ES-I3 (cell line): ENCODE measurements around the gene EBF3.
"Not testable (repeated sequence)": the region's sequence is repeated elsewhere in the genome, so short reads cannot be mapped to it uniquely, and the experiment has no call there.

Source experiments
- H3K36me3 ChIP-seq: 2 replicates; pipeline ENCODE4 v1.6.1; 2013; ENCODE audit warnings: mild to moderate bottlenecking, low read length, control low read depth, moderate library complexity; ENCODE audit not compliant: insufficient read depth
- H3K4me1 ChIP-seq: 2 replicates; pipeline ENCODE4 v1.6.1; 2013; ENCODE audit warnings: mild to moderate bottlenecking, control low read depth, low read length; ENCODE audit not compliant: insufficient read depth
- H3K9ac ChIP-seq: 2 replicates; pipeline ENCODE4 v1.6.1; 2013; ENCODE audit warnings: low read depth, mild to moderate bottlenecking, low read length, moderate library complexity
- H3K9me3 ChIP-seq: 2 replicates; pipeline ENCODE4 v1.6.1; 2013; ENCODE audit warnings: mild to moderate bottlenecking, low read length, moderate library complexity; ENCODE audit not compliant: control insufficient read depth, insufficient read depth

The EBF3 gene

DNA sequence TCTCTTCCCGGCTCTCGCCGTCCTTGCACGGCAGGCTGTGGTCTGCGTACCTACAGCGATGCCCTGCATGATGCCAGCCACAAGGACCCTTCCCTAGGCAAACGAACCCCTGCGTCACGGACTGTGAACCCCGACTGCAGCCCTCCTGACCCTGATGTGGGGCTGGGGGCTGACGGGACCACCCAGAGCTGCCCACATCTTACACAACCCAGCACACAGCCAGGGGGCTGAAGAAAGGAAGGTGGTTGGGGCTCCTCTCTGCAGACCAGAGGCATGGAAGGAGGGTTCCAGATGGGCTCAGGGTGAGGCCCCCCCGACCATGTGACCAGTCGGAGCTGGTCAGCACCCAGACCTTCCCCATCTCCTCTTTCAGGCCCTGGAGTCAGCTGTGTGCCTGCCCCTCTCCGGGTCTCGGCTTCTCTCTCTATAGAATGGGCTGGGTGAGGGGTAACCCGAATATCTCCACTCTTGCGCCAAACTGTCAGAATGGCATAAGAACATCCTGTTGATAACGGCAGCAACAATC is 41.4 kb downstream of the EBF3 start:
- Histone ChIP-seq H3K9ac (no peak overlapping the region), H3K4me1 (no peaks in the 10 kb centered on the region), H3K36me3 (no peaks in the 10 kb centered on the region), H3K9me3 (no peaks in the 10 kb centered on the region)

DNA sequence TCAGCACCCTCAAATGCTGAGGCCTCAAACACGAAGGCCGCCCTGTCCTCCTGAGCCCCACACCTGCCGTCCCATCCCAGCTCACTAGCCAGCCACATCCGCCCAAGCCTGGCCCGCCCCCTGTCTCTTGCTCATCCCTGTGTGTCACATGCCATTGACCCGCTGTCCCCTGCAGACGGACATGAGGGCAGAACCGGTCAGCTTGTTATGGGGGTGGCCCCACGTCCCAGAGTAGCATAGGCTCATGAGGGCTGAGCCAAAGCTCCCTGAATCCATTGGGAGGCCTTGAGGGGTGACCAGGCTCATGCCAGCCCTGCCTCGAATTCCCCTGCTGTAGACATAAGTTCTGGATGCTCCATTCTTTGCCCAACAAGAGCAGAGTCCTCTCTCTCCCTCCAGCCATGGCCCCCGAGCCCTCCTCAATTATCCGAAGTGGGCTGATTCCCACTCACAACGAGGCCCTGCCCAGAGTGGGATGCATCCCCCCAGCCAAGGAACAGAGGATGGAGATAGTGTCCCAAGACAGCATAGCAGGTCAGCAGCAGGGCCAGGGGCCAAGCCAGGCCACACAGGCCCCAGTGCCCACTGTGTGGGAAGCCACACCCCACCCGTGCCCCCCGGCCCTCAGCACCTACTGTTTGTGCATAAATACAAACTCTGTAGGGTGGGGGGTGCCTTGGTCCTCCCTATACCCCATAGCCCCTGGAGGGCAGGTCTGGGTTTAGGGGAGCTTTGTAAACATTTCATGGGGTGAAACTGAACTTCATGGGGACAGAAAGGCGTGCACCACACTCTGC is 42.1 kb downstream of the EBF3 start:
- H3K9me3 ChIP-seq = no peaks in the 10 kb centered on the region
- H3K9ac ChIP-seq = no peak overlapping the region
- no peaks in the 10 kb centered on the region for H3K4me1 ChIP-seq
- H3K36me3 ChIP-seq = no peaks in the 10 kb centered on the region

DNA sequence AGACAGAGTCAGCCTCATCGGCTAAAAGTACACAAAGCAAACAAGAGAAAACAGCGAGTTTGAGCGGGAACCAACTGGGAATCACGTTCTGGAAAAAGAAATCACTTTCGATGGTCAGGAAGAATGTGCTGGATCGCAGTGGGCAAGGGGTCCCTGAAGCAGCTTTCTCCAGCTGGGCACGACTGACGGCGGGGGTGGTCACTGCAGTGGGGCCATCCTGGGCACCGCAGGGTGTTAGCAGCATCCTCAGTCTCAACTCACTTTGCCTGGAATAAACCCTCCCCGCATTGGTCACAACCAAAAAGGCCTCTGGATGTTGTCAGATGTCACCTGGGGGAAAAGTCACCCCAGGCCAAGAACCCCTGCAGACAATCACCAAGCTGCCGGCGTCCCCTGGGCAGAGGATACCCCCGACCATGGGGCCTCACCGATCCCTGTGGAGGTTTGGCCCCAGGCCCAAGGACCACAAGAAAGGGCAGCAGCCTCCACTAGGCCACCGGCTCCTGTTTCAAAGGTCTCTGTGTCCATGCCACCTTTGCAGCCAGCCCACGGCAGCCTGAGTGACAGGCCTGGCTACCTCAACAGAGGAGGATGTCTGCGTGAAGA is 42.9 kb downstream of the EBF3 start:
- no peaks in the 10 kb centered on the region for H3K9me3 ChIP-seq

DNA sequence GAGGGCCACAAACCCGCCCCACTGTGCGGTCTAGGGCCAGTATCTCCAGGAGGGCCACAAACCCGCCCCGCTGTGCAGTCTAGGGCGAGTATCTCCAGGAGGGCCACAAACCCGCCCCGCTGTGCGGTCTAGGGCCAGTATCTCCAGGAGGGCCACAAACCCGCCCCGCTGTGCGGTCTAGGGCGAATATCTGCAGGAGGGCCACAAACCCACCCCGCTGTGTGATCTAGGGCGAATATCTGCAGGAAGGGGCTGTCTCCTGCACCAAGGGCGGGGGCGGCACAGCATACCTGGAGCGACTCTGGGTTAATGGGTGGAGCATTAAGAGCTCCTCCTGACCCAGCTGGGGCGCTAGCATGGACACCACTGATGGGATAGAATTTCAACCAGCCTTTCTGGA is 43.9 kb downstream of the EBF3 start:
- not testable (repeated sequence) for H3K36me3 ChIP-seq, H3K4me1 ChIP-seq, H3K9me3 ChIP-seq, H3K9ac ChIP-seq

More for the DNA sequence above, 42.9 kb downstream of the EBF3 start:
- H3K9ac ChIP-seq = no peak overlapping the region
- H3K36me3 ChIP-seq = no peaks in the 10 kb centered on the region
- H3K4me1 ChIP-seq = no peaks in the 10 kb centered on the region

DNA sequence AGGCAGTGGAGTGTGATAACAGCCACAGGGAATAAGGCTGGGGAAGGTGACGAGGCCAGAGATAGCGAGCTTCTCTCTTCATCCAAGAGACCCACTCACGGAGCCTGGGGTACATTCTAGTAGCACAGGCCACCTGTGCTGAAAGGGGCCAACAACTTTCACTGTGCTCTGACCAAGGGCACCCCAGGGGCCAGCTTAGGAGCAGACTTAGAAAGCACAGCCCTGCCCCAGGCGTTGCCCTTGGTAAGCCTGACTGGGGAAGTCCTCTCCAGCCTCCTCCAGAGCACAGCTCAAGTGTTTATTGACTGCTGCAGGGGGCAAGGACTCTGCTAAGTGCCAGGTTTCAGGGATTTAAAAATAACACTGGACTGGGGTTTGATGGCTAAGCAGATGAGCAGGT is 44.7 kb downstream of the EBF3 start:
- Histone ChIP-seq H3K9me3 (no peaks in the 10 kb centered on the region), H3K9ac (no peak overlapping the region), H3K36me3 (no peaks in the 10 kb centered on the region), H3K4me1 (no peaks in the 10 kb centered on the region)

DNA sequence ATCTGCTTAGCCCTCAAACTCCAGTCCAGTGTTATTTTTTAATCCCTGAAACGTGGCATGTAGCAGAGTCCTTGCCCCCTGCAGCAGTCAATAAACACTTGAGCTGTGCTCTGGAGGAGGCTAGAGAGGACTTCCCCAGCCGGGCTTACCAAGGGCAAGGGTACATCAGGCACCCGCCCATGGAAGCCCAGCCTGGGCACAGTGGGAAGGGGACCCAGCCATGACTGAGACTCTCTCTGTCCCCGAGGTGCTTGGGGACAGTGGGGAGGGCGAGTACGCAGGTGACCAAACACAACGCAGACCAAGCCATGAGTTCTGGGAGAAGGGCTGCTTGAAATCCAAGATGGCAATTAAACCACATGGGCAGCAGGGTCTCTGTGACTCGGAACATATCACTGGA is 45.2 kb downstream of the EBF3 start:
- H3K9me3 ChIP-seq = no peaks in the 10 kb centered on the region
- no peaks in the 10 kb centered on the region for H3K36me3 ChIP-seq
- no peak overlapping the region for H3K9ac ChIP-seq
- no peaks in the 10 kb centered on the region for H3K4me1 ChIP-seq

DNA sequence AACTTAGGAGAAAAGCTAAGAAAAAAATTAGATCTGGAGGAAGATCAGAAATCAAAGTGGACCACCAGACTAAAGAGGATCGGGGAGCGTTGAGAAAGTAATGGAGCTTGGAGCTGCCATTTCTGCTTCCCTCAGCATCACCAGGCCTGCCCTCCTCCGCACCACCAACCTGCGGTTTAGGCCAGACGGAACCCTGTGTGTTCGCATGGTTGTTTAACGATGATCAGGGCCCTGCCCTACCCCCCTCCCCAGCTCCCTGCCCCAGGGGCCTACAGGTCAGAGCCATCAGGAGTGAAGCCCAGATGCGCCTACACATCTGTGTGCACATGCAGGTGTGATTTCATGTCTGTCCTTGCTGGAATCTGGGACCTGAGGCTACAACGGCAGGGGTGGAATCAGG is 45.7 kb downstream of the EBF3 start:
- no peaks in the 10 kb centered on the region for H3K4me1 ChIP-seq
- H3K9me3 ChIP-seq = no peaks in the 10 kb centered on the region
- H3K36me3 ChIP-seq = no peaks in the 10 kb centered on the region
- H3K9ac ChIP-seq = no peak overlapping the region

DNA sequence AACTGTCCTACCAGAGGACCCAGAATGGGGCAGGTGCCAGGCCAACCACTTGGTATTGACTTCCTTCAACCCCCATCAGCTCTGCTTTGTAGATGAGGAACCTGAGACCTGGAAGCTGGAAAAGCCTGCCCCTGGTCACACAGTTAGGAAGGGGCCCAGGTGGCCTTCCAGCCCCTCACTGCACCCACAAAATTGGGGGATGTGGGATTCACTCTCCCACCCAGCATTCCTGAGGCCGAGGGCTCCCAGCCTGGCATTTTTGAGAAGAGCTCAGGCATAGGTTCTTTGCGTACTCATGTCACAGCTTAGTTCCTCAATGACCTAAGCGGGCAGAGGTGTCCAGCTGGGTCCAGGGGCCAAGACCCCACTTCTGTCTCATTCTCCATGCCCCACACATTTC is 46.1 kb downstream of the EBF3 start:
- no peak overlapping the region for H3K9ac ChIP-seq
- H3K9me3 ChIP-seq = no peaks in the 10 kb centered on the region
- no peaks in the 10 kb centered on the region for H3K4me1 ChIP-seq
- H3K36me3 ChIP-seq = no peaks in the 10 kb centered on the region

DNA sequence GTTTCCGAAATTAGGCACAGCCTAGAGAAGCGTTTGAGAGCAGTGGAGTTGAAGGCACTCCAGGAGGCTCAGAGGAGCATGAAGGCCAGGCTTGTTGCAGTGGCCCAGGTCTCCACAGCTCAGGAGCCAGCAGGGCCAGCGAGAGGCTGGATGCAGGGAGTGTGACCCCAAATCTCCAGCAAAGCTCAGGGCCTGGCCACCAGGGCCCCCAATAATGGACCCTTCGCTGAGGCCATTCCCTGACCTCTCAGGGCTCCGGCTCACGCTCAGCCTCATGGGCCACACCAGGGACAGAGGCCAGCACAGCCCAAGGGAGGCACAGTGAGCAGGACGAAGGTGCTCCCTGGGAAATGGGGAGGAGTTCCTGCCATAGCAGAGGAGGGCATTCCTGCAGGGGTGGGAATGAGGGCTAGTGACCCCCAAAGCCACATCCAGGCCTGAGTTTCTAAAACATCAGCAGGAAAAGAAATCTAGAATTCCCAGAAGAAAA is 47.5 kb downstream of the EBF3 start:
- Histone ChIP-seq H3K9ac (no peak overlapping the region), H3K9me3 (no peaks in the 10 kb centered on the region), H3K4me1 (peaks cover 7% of the 10 kb centered on the region; the same call in 1 of the 2 replicates), H3K36me3 (no peaks in the 10 kb centered on the region)

DNA sequence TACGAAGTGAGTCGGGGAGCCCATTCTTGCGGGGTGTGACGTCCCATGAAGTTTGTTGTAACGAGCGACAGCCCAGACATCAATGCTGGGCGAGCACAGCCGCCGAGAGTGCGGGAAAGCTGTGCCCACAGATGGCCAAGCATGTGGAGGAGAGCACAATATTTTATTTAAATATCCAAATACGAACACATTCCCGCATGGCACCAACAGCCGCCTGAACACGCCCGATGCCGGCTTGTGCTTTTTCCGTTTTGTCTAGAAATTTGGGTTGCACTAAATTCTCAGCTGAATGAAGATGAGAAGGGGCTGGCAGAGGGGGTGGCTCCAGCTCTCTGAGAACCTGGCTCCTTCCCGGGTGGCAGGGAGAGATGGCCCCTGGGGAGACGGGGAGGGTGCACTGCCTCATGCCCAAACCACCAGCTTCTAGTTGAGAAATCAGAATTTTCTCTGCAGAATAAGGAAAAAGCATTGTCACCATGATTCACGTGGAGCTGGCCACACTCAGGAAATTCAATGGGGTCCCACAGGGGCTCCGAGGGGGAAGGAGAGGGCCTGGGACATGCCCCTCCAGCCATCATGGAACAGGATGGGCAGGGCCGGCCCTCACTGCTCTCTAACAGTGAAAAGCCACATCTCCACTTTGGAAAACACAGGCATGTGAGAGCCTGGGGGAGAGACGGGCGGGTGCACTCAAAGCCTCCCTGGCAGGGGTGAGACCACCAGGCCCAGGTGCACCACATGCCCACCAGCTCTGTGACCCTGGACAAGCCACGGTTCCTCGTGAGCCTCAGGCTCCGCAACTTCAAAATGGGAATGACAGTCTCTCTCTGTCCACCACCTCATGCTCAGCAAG is 48.3 kb downstream of the EBF3 start:
- no peaks in the 10 kb centered on the region for H3K9me3 ChIP-seq
- no peaks in the 10 kb centered on the region for H3K36me3 ChIP-seq
- H3K4me1 ChIP-seq = peaks cover 7% of the 10 kb centered on the region; the same call in 1 of the 2 replicates
- H3K9ac ChIP-seq = no peak overlapping the region

DNA sequence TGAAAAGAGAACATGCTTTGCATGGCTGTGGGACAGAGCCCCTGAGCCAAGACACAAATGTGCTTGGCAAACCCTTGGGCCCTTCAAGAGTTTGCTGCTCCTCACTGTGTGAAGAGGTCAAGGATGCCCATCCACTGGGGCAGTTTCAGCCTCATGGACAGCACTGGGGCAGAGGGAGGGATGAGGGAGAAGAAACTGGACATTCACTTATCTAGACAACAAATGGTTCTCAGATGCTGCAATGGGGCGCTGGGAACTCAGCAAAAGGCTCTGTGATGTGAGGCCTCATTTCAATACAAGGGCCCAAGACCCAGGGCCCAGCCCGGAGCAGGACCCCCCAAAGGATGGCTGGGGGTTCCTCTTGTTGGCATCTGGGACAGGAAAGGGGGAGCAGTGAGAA is 49.1 kb downstream of the EBF3 start:
- no peaks in the 10 kb centered on the region for H3K36me3 ChIP-seq
- no peak overlapping the region for H3K9ac ChIP-seq
- H3K4me1 ChIP-seq = peaks cover 7% of the 10 kb centered on the region; the same call in 1 of the 2 replicates
- no peaks in the 10 kb centered on the region for H3K9me3 ChIP-seq

DNA sequence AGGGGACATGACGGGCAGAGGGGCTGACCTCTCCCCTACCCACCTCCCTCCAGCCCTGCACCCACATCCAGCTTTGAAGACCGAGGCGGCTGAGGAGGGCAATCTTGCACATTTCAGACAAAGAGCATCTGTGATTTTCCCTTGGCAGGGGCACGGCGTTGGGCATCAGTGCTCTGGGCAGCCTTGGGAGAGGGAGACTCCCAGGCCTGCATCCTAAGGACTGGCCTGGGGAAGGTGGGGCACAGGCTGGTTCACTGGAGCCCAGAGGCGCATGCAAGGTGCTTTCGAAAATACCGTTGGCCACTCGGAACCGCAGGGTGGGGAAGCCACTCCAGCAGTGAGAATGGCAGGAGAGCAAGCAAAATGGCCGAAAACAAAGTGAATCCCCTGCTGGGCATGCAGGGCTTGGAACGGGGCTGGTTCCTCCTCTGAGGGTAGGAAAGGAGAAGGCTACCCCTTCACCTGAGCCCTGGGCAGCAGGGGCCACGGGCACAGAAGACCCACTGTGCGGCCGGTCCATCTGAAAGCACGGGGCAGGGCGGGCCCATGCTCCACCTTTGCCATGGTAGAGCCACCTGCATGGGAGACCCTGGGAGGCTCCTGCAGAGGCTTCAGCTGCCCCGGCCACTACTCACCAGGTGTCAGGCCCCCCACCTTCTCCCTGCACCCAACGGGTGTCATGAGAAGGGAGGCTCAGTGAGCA is 49.8 kb downstream of the EBF3 start:
- Histone ChIP-seq H3K36me3 (no peaks in the 10 kb centered on the region), H3K4me1 (peaks cover 7% of the 10 kb centered on the region; the same call in 1 of the 2 replicates), H3K9ac (no peak overlapping the region), H3K9me3 (no peaks in the 10 kb centered on the region)

DNA sequence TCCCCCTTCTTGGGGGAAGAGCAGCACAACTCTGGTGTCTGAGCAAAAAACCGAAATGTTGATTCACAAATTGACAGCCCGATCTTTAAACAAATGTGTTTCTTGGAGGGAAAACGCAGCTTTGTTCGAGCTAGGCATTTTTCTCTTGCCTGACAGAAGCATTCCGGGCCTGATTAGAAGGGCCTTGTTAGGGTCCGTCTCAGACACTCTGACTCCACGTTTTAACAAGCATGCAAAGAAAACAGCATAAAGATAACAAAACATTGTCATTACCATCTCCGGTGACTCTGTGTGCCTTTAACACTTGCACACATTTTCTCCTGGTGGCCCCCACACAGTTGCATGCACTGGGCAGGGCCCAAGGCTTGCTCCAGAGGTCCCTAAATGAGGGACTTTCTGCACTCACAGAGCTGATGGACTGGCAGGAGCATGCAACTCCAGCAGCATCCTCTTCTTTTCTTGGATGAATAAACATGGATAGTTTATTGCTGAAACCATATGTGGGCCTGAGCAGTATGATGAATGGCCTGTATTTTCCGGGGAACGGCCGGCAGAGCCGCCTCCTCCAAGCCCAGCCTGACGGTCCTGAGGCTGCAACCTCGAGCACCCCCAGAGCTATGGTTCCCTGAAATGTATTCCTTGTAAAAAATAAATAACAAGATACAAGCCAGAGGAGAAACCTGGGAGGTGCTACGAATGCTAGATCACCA is 50.9 kb downstream of the EBF3 start:
- no peaks in the 10 kb centered on the region for H3K36me3 ChIP-seq
- H3K9me3 ChIP-seq = no peaks in the 10 kb centered on the region
- H3K4me1 ChIP-seq = peaks cover 7% of the 10 kb centered on the region; the same call in 1 of the 2 replicates
- no peak overlapping the region for H3K9ac ChIP-seq
